Measurements from ENCODE around the gene CPNE5. TPM values are rescaled to one million over a fixed set of nuclear protein-coding genes. Genes with fewer than 3 reads are reported as not detected.

The CPNE5 gene
- total RNA-seq, 1 donor from 2014 or later: 0.25 TPM

DNA sequence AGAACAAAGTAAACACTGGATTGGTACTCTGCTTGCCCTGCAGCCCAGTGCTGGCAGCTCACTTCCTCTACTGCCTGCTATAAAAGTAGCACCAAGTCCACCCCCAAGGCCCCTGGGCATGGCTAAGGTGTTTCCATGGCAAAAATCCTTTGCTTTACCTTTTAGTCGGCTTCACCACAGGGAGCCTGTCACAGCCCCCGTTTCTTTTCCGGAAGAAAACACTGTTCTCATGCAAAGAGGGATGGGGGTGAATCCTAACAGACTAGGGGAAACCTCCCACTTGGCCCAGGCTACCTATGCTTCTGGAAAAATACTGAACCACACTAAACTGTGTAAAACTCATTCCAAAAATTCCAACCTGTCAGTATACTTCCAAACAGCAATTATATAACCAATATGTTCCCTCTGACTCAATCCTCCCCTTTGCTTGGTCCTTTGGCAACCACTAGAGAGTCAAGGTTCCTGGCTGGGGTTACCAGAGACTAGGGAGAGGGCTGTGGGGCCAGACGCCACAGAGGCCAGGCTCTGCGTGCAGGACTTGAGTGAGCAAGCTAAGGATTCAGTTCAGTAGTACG lies 19.2 kb upstream of the CPNE5 start:
- no peak for DNase-seq (ENCODE audit: low spot score)
- peak; percentile 88 for ATAC-seq

DNA sequence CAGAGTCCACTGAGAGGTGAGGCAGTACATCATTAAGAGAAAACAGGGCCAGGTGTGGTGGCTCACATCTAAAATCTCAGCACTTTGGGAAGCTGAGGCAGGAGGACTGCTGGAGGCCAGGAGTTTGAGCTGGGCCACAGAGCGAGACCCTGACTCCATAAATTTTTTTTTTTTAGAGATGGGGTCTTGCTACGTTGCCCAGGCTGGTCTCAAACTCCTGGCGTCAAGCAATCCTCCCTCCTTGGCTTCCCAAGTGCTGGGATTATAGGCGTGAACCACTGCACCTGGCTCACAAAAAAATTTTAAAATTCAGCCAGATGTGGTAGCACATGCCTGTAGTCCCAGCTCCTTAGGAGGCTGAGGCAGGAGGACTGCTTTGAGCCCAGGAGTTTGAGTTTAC lies 18.1 kb upstream of the CPNE5 start:
- ATAC-seq (no peak), DNase-seq (ENCODE audit: low spot score) (no peak)

DNA sequence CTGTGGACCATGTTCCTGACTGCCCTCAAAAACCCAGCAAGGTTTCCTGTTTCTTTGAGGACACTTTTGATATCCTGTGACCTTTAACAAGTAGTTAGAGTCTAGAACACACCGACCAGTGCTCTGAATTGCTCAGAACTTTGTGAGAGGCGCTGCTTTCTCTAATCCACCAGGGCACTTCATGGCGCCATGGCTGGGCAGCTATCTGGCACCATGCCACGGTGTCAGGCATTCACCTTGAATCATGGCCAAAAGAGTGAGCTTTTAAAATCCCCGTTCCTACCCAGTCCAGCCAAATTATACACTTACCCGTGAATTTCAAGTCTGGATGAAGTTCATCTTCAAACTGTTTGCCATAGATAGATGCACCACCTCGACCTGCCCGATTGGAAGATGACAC lies 17.0 kb upstream of the CPNE5 start:
- no peak for DNase-seq (ENCODE audit: low spot score)

DNA sequence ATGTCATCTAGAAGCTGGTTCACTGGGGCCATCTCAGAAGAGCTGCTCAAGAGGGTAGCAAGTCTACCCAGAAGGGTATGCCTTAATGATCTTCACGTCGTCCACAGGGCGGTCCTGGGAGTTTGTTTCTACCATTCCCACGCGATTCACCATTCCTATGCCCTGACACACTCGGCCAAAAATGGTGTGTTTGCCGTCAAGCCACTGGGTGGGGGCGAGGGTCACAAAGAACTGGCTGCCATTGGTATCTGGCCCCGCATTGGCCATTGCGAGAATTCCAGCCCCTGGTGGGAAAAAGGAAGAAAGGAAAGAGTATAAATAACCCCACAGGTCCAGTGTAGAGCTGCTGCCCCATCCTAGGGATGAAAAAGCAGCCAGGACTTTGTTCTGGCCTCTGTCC lies 16.5 kb upstream of the CPNE5 start:
- ATAC-seq: no peak
- no peak for DNase-seq (ENCODE audit: low spot score)

More for the DNA sequence above, 17.0 kb upstream of the CPNE5 start:
- ATAC-seq: no peak

DNA sequence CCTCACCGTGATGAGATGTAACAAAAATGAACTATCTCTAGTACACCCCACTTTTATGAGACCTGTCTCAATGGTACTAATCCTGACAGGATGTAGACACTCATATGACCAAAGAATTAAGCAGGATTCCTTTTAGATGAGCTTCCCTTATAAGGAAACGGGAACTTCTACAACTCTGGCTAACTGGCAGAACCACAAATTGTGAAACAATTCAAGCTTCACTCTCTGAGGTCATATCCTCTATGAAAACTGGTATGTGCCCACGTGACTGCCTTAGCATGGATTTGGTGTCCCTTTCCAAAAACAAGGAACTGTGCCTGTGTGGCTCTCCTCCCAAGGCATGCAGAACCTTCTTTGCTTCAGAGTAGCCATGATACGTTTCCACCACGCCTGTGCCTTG lies 14.1 kb upstream of the CPNE5 start:
- ATAC-seq: peak; percentile 52
- DNase-seq (ENCODE audit: low spot score): no peak

DNA sequence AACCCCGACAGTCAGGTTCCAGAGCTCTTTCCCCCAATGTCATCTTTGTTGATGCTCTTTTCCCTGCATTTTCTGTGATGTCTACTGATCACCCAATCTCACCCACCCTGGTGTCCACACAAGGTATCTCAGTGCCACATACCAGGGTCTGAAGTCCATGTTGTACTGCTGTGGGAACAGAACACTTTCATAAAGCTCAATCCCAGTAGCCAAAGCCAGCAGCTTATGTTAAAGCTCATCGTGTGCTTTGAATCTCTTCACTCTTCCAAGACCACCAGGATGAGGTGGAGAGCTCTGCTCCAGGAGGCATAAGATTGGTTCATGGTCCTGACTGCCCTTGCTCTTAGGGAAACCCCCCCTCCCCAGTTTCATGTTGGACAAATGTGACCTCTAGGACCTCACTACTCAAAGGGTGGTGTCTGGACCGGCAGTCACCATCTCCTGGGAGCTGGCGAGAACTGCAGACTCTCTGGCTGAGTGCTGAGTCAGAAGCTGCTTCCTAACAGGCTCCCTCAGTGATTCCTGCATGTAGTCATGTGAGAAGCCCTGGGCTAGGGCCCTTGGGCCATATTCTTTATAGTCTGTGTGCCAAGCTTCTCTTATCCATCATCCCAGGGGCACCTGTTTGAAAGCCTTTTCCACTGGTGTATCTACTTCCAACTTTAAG lies 13.4 kb upstream of the CPNE5 start:
- DNase-seq (ENCODE audit: low spot score) (no peak), ATAC-seq (peak; percentile 67)

DNA sequence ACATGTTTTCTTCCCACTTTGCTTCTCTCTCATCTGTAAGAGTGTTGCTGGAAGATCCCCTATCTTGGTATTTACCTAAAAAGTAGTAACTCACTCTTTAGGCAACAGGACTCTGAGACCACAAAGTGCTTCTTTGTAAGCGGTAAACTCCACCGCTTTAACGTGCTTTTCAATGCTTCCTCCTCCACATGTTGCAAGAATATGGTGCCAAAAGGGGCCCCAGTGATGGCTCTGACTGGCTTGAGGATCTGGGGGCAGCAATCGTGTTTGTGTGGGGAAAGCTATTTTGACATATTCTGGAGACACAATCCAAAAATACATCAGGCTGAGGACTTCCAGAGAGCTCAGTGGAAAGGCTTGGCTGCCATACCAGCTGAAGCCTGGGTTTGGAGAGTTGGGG lies 12.4 kb upstream of the CPNE5 start:
- ATAC-seq: no peak
- DNase-seq (ENCODE audit: low spot score): no peak

DNA sequence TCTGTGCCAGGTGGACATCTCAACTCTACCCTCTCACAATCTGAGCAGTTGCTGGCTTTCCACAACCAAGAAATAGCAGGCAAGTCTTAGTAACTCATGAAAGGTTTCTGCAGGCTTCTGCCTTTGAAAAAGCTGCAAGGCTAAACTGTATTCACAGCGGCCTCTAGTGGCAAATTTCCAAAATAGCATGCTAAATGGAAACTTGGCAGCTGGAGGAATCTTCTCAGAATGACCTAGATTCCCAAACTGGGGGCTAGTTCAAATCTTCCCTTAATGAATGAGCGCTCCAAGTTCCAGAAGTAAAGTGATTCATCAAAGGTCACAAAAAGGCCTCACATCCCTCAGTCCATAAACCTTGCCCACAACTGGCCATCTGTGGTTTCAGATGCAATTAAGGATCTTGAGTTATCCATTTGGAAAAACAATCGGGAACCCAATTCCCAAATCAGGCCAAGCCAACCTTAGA lies 11.9 kb upstream of the CPNE5 start:
- DNase-seq (ENCODE audit: low spot score): no peak
- ATAC-seq: peak; percentile 78

DNA sequence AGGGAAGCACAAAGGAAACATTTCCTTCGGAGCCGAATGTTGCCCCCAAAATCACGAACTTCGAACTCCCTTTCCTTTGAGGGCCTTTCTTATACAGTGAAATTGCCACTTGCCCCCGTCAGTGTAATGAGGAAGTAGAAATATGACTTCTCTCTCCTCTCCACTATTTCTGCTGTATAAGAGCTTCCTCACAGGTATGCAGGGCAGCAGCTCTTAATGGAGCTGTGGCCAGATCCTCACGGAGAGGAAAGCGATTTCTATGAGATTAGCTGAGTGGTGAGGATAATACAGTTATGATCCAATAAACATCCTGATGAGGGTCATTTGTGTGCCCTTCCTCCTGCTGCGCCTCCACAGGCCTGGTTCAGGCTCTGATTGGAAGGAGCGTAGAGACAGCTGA lies 10.8 kb upstream of the CPNE5 start:
- DNase-seq (ENCODE audit: low spot score) (no peak), ATAC-seq (no peak)

DNA sequence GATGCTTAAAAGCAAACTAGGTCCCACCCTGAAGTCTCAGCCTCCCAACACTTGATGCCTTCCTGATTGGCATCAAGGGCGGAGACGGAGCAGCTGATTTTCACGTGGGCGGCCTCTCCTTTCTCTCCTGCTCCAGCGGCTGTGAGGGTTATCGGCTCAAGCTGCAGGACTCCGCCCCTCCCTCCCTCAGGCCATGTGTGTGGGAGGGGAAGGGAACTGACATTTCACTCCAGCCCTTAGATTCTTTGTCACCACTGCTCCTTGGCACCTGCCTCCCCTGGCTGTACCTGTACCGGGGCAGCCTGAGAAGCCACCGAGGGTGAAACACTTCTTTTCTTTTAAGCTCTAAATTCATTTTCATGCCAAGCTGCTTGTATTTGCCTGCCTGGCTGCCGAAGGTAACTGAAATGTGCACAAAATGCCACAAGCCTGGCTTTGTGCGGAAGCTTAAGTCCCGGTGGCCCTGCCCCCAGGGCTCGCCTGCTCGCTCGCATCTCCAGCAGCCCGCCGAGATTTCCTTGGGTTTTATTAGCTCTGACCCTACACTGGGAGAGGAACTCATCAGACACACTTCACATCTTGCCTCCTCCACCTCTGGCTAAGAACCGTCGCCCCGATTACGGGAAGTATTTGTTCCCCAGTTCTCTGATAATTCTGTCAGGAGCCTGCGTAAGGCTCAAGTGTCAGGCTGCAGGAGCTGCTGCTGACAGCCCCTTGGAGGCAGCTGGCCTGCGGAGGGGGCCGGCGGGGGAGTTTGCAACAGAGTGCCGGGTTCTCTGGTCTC lies 9.6 kb upstream of the CPNE5 start:
- no peak for DNase-seq (ENCODE audit: low spot score)
- ATAC-seq: no peak

DNA sequence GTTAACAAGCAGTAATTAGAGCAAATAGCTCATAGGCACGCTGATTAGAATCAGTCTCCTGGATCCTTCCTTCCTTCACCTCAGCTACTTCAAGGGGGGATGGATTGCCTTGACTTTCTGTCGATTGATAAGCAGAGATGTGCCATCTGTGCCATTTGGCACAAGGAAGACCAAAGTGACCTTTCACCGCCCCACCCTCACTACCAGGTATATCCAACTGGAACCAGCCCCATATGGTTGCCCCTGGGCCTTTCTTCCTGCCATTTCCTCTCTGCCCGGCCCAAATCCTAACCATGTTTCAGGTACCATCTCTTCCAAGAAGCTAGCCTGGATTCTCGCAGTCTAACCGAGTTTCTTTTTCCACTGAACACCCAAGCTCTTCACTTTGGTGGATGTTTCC lies 8.7 kb upstream of the CPNE5 start:
- ATAC-seq (no peak), DNase-seq (ENCODE audit: low spot score) (no peak)

DNA sequence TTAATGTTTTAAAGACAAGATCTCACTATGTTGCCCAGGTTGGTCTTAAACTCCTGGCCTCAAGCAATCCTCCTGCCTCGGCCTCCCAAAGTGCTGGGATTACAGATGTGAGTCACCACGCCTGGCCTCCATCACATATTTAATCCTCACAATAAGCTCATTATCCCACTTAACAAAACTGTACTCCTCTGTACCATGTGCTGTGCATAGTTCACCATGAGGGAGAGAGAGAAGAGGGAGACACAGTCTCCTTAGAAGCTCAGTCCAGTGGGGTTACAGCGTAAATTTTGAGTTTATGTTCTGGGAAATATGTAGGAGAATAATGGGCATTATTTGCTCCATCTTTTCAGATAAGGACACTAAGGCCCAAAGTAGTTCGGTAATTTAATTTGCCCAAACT lies 7.9 kb upstream of the CPNE5 start:
- ATAC-seq: no peak
- no peak for DNase-seq (ENCODE audit: low spot score)

DNA sequence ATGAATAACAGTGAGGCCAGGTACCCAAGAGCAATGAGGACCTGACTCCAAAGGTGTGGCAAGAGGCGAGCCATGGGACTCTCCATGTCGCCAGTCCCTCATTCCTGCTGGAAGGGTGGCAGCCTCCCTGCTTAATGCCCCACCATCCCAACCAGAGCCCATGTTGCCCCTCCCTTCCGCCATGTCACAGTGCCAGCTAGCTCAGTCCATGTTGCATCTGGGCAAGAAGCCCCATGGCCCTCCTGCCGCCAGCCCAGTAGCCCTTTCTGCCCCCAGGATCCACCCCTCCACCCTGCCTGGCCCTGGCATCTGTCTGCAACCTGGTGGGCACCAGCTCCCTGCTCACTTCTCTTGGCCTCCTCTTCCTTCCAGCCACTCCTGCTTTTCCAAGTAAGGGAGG lies 6.0 kb upstream of the CPNE5 start:
- ATAC-seq: no peak
- DNase-seq (ENCODE audit: low spot score): no peak

DNA sequence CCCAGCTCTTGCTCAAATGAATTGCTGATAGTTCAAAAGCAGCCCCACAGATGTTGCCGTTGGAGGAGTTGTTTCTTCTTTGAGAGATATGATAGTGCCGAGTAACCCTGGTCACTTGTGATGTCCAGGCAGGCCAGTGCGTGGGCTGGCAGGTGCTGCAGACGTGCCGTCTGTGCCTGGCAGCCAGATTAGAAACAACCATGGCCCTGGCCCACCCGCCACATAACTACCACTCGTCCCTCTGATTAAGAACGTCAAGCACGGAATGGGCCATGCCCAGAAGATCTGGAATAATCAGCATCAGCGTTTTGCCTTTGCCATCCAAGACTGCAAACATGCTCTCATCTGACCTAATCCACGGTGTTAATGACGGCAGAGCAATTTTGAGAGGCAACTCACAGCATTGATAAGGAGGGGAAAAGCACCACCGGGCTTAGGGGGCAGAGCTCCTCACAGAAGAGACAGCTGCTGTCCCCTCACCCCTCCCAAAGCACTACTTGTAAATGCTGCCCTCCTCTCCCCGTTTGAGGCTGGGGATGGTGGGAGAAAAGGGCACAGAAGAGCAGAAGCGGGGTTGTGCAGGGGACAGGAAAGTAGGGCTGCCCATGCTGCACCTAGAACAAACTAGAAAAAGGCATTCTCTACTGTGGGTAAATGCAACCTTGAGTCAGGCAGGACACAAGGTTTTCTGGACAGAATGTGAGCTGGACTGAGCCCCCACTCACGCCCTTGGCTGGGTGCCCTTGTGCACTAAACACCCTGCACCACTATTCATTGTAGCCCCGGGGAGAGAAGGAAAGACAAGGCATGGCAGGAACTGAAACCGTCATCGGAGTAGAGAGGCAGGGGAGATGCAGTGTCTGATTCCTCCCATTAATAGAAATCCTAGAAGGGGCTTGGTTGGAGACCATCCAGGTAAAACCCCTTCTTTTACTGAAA lies 5.3 kb upstream of the CPNE5 start:
- ATAC-seq: no peak
- DNase-seq (ENCODE audit: low spot score): no peak

DNA sequence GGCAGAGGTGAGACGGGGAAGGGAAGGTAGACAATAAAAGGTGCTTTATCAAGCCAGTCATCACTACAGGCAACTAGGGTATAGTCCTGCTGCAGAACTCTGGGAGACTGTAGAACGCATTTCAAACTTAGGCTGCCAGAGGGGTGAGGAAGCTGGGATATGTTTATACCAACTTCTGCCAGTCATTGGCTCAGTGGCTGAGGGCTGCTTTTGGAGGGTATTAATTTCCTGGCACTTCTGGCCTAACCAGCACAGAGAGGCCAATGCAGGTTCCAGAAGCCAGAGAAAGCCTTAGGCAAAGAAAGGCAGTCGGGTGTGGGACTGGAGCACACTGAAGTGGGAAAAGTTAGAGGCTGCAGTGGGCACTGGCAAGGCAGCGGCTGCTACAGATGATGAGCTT lies 3.9 kb upstream of the CPNE5 start:
- ATAC-seq (no peak), DNase-seq (ENCODE audit: low spot score) (no peak)

DNA sequence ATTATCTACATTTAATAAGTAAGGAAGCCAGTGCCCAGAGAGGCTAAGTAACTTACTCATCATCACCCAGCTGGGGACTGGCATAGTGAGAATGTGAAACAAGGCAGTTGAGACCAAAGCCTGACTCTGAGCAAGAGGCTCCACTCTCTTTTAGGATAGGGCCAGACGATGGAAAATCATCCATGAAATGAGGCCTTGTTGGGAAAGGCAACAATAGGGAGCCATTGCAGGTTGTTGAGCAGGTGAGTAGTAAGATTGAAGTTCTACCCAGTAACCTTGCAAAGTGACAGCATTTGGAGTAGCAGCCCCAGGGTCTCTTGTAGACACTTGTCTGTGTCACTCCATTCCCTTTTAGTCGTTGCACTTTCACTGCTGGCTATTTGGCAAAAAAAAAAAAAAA lies 2.5 kb upstream of the CPNE5 start:
- DNase-seq (ENCODE audit: low spot score) (no peak), ATAC-seq (no peak)

DNA sequence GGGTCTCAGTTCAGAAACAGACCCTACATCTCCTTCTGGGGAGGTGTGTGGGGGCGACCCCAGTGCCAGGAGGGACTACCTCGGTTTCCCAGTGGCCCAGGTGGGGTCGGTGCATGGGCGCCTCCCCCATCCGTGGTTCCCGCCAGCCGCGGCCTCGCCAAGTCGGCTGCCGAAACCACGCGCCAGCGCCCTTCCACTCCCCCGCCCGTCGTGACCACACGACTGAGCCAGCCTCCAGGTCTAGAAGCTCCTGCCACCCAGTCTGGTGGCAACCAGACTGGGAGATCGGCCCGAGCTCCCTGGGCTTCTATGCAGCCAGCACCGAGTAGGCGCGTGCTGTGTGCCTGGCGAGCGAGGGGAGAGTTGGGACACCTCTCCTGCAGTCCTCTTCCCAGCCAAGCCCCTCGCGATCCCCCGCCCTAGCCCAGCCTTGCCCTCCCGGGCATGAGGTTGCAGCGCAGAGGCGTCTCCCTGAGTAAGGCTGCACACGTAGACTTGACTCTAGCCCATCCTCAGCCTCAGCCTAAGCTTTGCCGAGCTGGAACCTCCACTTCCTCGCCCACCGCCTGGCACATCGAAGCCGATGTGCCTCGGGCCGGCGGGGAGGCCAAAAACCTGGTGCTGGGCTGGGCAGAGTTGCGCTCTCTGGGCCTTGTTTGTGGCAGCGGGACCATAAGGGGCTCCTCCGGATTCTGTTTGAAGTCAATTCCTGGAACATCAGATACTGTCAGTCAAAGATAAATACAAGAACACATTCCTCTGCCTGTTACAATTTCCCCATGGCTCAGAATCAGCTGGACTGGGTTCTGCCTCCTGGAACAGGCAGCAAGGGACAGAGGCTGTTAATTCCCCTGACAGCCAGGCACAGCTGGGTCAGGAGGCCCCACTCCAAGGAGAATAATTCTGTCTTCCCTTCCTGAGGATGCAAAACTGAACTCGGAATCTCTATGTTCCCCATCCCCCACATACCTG lies 1.5 kb upstream of the CPNE5 start:
- ATAC-seq (peak; percentile 56), DNase-seq (ENCODE audit: low spot score) (no peak)

DNA sequence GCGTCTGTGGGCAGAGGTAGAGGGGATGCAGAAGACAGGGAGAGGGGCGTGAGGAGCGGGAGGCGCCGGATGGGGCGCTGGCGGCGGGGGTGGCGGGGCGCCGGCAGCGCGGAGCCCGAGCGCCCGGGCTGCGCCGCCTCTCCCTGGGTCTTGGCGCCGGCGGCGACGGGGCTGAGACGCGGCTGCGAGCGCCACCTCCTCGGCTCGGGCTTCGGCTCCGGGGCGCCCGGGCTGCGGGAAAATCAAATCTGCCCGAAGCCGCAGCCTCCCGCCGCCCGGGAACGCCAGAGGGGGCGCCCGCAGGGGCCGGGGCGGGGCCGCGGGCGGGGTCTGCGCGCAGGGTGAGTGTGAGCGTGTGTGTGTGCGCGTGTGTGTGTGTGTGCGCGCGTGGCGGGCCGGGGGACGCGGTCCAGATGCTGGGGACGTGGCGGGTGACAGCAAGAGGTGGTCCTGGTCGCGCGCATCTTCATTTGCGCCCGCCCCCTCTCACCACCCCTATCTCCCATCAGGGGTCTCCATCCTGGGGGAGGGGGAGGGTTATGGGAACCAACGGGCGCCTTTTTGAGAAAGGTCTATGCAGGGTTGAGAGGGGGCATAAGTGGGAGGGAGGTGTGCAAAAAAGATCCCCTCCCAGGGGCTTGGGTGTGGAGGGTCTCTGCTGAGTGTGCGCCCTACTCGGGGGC lies 646 bp upstream of the CPNE5 start:
- ATAC-seq: peak; percentile 67
- no peak for DNase-seq (ENCODE audit: low spot score)

DNA sequence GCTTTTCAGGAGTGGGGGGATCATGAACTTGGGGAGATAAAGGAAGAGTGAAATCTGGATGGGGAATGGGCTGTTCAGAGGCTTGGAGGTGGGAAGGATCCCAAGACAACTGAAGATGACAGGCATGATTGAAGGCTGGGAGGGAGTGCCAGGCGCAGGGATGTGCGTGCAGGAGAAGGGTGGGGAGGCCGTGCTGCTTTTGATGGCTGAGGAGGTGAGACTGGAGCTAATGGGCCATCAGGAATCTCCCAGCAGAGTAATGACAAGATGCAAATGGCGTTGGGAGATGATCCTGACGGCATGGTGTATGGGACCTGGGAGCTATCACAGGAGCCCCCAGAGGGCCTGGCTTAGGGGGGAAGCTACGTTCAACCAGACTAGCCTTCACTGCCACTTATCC lies 1.6 kb downstream of the CPNE5 start:
- DNase-seq (ENCODE audit: low spot score): no peak
- no peak for ATAC-seq

DNA sequence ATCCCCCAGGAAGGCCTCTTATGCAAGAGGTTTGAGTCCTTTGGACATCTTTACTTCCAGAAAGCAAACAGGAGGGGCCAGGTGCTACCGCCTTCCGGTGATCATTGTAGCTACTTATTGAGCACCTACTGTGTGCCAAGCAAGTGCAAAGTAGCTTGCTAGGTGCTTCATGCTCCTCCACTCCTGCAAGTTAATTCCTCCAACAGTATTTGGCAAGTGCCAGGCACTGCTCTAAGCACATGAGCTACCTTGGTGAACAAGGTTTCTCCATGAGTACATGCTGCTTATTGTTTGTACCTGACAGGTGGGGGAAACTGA lies 2.3 kb downstream of the CPNE5 start:
- DNase-seq (ENCODE audit: low spot score) (no peak), ATAC-seq (no peak)

Data from left lobe of liver (tissue), 2 donors.